Activated CD4-positive, alpha-beta memory T cell treated with anti-CD3 and anti-CD28 coated beads for 36 hours (primary cell): ENCODE data around the gene CD300E. TPM values are rescaled to one million over a fixed set of nuclear protein-coding genes. Genes with fewer than 3 reads are reported as not detected.

Source experiments
- CTCF ChIA-PET: fragments of 350-600 bp; sonication (Branson Sonifier 250); formaldehyde crosslinking; loops from one replicate; lab custom pipeline; 2021; ENCODE audit warnings: antibody characterized with exemption, inconsistent platforms; lab: Charles Lee
- POLR2A ChIA-PET: fragments of 350-600 bp; sonication (Branson Sonifier 250); formaldehyde crosslinking; loops from one replicate; lab custom pipeline; 2021; ENCODE audit warnings: antibody characterized with exemption; lab: Charles Lee
- DNase-seq: peaks from one replicate; pipeline ENCODE4 v3.0.0-alpha.2; 2020
- H3K27ac Mint-ChIP-seq: one replicate; pipeline ENCODE4 v1.8.0; 2021; ENCODE audit warnings: mixed read lengths
- H3K27me3 Mint-ChIP-seq: one replicate; pipeline ENCODE4 v1.8.0; 2021; ENCODE audit warnings: mixed read lengths
- H3K36me3 Mint-ChIP-seq: one replicate; pipeline ENCODE4 v1.8.0; 2021; ENCODE audit warnings: mixed read lengths
- H3K4me1 Mint-ChIP-seq: one replicate; pipeline ENCODE4 v1.8.0; 2021; ENCODE audit warnings: low read depth, mixed read lengths
- H3K4me3 Mint-ChIP-seq: one replicate; pipeline ENCODE4 v1.8.0; 2021; ENCODE audit warnings: mild to moderate bottlenecking, mixed read lengths
- H3K9me3 Mint-ChIP-seq: one replicate; pipeline ENCODE4 v1.8.0; 2021; ENCODE audit warnings: mixed read lengths
- intact Hi-C: fragments of 100-400 bp; cut with micrococcal nuclease; formaldehyde crosslinking; loops from one replicate; pipeline ENCODE4 v1.15.1; 2023
- total RNA-seq, 2 experiments: library from RNA; stranded (reverse); gene quantifications; one replicate each; pipeline ENCODE4 v1.2.3, GENCODE V29; 2021

The CD300E gene
- total RNA-seq, 2 experiments from 2014 or later: not detected

- ChIA-PET POLR2A (no interaction called here), CTCF (interaction anchor here (0.9 kb wide), 1 partner anchor 50 kb away, joined by 5 read pairs; no protein-coding TSS in a partner anchor)
- H3K4me1 Mint-ChIP-seq: no peaks in the 10 kb centered on the region
These were observed 16.3 kb downstream of the CD300E start for GRCh38 chr17:74607221-74607620.

GRCh38 chr17:74606050-74606449, 17.5 kb downstream of the CD300E start:
- Mint-ChIP-seq H3K9me3 (no peaks in the 10 kb centered on the region), H3K36me3 (no peaks in the 10 kb centered on the region), H3K27ac (no peak overlapping the region), H3K4me3 (no peak overlapping the region), H3K27me3 (peaks cover 22% of the 10 kb centered on the region), H3K4me1 (no peaks in the 10 kb centered on the region)
- intact Hi-C loops: no loop called here
- ChIA-PET POLR2A (no interaction called here), CTCF (no interaction called here)
- no peak for DNase-seq

More at GRCh38 chr17:74607221-74607620, 16.3 kb downstream of the CD300E start:
- Mint-ChIP-seq H3K9me3 (no peaks in the 10 kb centered on the region), H3K27me3 (peaks cover 18% of the 10 kb centered on the region), H3K27ac (no peak overlapping the region), H3K4me3 (no peak overlapping the region), H3K36me3 (no peaks in the 10 kb centered on the region)
- DNase-seq: no peak
- intact Hi-C loops: no loop called here

- ChIA-PET POLR2A (no interaction called here), CTCF (no interaction called here)
- DNase-seq: no peak
- H3K36me3 Mint-ChIP-seq: no peaks in the 10 kb centered on the region
- intact Hi-C loops: no loop called here
- H3K4me1 Mint-ChIP-seq: no peaks in the 10 kb centered on the region
- no peak overlapping the region for H3K27ac Mint-ChIP-seq
- no peak overlapping the region for H3K4me3 Mint-ChIP-seq
- H3K9me3 Mint-ChIP-seq: no peaks in the 10 kb centered on the region
- peaks cover 22% of the 10 kb centered on the region for H3K27me3 Mint-ChIP-seq
These were observed 18.2 kb downstream of the CD300E start for GRCh38 chr17:74605361-74605760.

GRCh38 chr17:74604761-74605160, 18.8 kb downstream of the CD300E start:
- Mint-ChIP-seq H3K36me3 (no peaks in the 10 kb centered on the region), H3K27me3 (peaks cover 27% of the 10 kb centered on the region), H3K9me3 (no peaks in the 10 kb centered on the region), H3K4me1 (no peaks in the 10 kb centered on the region), H3K27ac (no peak overlapping the region), H3K4me3 (no peak overlapping the region)
- no peak for DNase-seq
- ChIA-PET CTCF (interaction anchor here (1.6 kb wide), 1 partner anchor 39 kb away, joined by 7 read pairs; no protein-coding TSS in a partner anchor), POLR2A (no interaction called here)
- intact Hi-C loops: no loop called here

- no peak for DNase-seq
- ChIA-PET POLR2A (no interaction called here), CTCF (interaction anchor here (1.6 kb wide), 1 partner anchor 38 kb away, joined by 7 read pairs; no protein-coding TSS in a partner anchor)
- intact Hi-C loops: no loop called here
- Mint-ChIP-seq H3K27me3 (peaks cover 32% of the 10 kb centered on the region), H3K4me1 (no peaks in the 10 kb centered on the region), H3K36me3 (no peaks in the 10 kb centered on the region), H3K9me3 (no peaks in the 10 kb centered on the region), H3K4me3 (no peak overlapping the region), H3K27ac (no peak overlapping the region)
These were observed 19.3 kb downstream of the CD300E start for GRCh38 chr17:74604200-74604599.

GRCh38 chr17:74603746-74604145, 19.8 kb downstream of the CD300E start:
- Mint-ChIP-seq H3K27me3 (peaks cover 30% of the 10 kb centered on the region), H3K9me3 (no peaks in the 10 kb centered on the region), H3K4me3 (no peak overlapping the region), H3K27ac (no peak overlapping the region), H3K4me1 (peaks cover 2% of the 10 kb centered on the region), H3K36me3 (no peaks in the 10 kb centered on the region)
- ChIA-PET POLR2A (no interaction called here), CTCF (interaction anchor here (0.6 to 2.3 kb wide), 5 partner anchors 10 to 236 kb away, joined by 3 to 17 read pairs (median 5); partner anchors contain the start of gene GPR142)
- no peak for DNase-seq
- intact Hi-C loops: no loop called here

- no peaks in the 10 kb centered on the region for H3K36me3 Mint-ChIP-seq
- intact Hi-C loops: no loop called here
- POLR2A ChIA-PET: no interaction called here
- H3K27ac Mint-ChIP-seq: no peak overlapping the region
- no peak overlapping the region for H3K4me3 Mint-ChIP-seq
- DNase-seq: no peak
- CTCF ChIA-PET: interaction anchor here (0.6 to 2.3 kb wide), 9 partner anchors 8 to 262 kb away, joined by 3 to 17 read pairs (median 4); partner anchors contain the start of gene GPR142
- H3K9me3 Mint-ChIP-seq: no peaks in the 10 kb centered on the region
- peaks cover 34% of the 10 kb centered on the region for H3K27me3 Mint-ChIP-seq
- peaks cover 3% of the 10 kb centered on the region for H3K4me1 Mint-ChIP-seq
These were observed 20.4 kb downstream of the CD300E start for GRCh38 chr17:74603037-74603635.

GRCh38 chr17:74601944-74602572, 21.5 kb downstream of the CD300E start:
- Mint-ChIP-seq H3K27me3 (peaks cover 29% of the 10 kb centered on the region), H3K9me3 (no peaks in the 10 kb centered on the region), H3K4me3 (no peak overlapping the region), H3K27ac (no peak overlapping the region), H3K36me3 (no peaks in the 10 kb centered on the region), H3K4me1 (peaks cover 3% of the 10 kb centered on the region)
- CTCF ChIA-PET: interaction anchor here (1.1 to 2.3 kb wide), 5 partner anchors 9 to 234 kb away, joined by 4 to 17 read pairs (median 4); partner anchors contain the start of gene GPR142
- POLR2A ChIA-PET: no interaction called here
- intact Hi-C loops: no loop called here
- peak; percentile 51 for DNase-seq

- Mint-ChIP-seq H3K36me3 (no peaks in the 10 kb centered on the region), H3K27ac (no peak overlapping the region), H3K9me3 (no peaks in the 10 kb centered on the region), H3K4me3 (no peak overlapping the region), H3K27me3 (peaks cover 26% of the 10 kb centered on the region), H3K4me1 (peaks cover 3% of the 10 kb centered on the region)
- ChIA-PET CTCF (interaction anchor here (1.6 kb wide), 1 partner anchor 34 kb away, joined by 4 read pairs; no protein-coding TSS in a partner anchor), POLR2A (interaction anchor here (0.6 to 0.7 kb wide), 2 partner anchors 72 to 248 kb away, joined by 3 to 4 read pairs; no protein-coding TSS in a partner anchor)
- intact Hi-C loops: loop anchor here (5.0 kb wide), 1 partner anchor 222 kb away; no protein-coding TSS in a partner anchor
- no peak for DNase-seq
These were observed 24.0 kb downstream of the CD300E start for GRCh38 chr17:74599448-74599939.

GRCh38 chr17:74599023-74599399, 24.5 kb downstream of the CD300E start:
- H3K4me1 Mint-ChIP-seq: peaks cover 3% of the 10 kb centered on the region
- no peak overlapping the region for H3K27ac Mint-ChIP-seq
- H3K27me3 Mint-ChIP-seq: peaks cover 26% of the 10 kb centered on the region
- H3K4me3 Mint-ChIP-seq: no peak overlapping the region
- intact Hi-C loops: loop anchor here (5.0 kb wide), 1 partner anchor 222 kb away; no protein-coding TSS in a partner anchor
- POLR2A ChIA-PET: no interaction called here
- CTCF ChIA-PET: interaction anchor here (1.6 kb wide), 1 partner anchor 33 kb away, joined by 4 read pairs; no protein-coding TSS in a partner anchor
- no peaks in the 10 kb centered on the region for H3K36me3 Mint-ChIP-seq
- no peak for DNase-seq
- H3K9me3 Mint-ChIP-seq: no peaks in the 10 kb centered on the region

- intact Hi-C loops: loop anchor here (5.0 kb wide), 1 partner anchor 221 kb away; no protein-coding TSS in a partner anchor
- H3K27me3 Mint-ChIP-seq: peaks cover 26% of the 10 kb centered on the region
- ChIA-PET POLR2A (no interaction called here), CTCF (interaction anchor here (1.6 kb wide), 1 partner anchor 33 kb away, joined by 4 read pairs; no protein-coding TSS in a partner anchor)
- no peaks in the 10 kb centered on the region for H3K9me3 Mint-ChIP-seq
- DNase-seq: no peak
- no peaks in the 10 kb centered on the region for H3K36me3 Mint-ChIP-seq
- H3K4me3 Mint-ChIP-seq: no peak overlapping the region
- no peak overlapping the region for H3K27ac Mint-ChIP-seq
- H3K4me1 Mint-ChIP-seq: peaks cover 3% of the 10 kb centered on the region
These were observed 25.1 kb downstream of the CD300E start for GRCh38 chr17:74598346-74599022.
